Right cardiac atrium (tissue), 5 donors: ENCODE measurements around the gene MAPK10. TPM values are rescaled to one million over a fixed set of nuclear protein-coding genes. Genes with fewer than 3 reads are reported as not detected.
"Not testable (repeated sequence)": the region's sequence is repeated elsewhere in the genome, so short reads cannot be mapped to it uniquely, and the experiment has no call there.

Source experiments
- ATAC-seq, 2 donors: fragments of 200-7000 bp; cut with Tn5 transposase; one replicate each; pipeline versions ENCODE4 v1.8.0 to v1.9.1; 2020; ENCODE audit warnings: moderate library complexity in 2 of 2, mild to moderate bottlenecking in 1 of 2
- DNase-seq, 3 donors: peaks; one replicate each; pipeline ENCODE4 v3.0.0-alpha.2; 2020
- H3K27ac ChIP-seq: one replicate; pipeline ENCODE4 v1.5.1; 2013; ENCODE audit warnings: mild to moderate bottlenecking, low read length, control low read depth, moderate library complexity
- H3K27me3 ChIP-seq: one replicate; pipeline ENCODE4 v1.6.1; 2013; ENCODE audit not compliant: control insufficient read depth, insufficient read depth
- H3K4me1 ChIP-seq: one replicate; pipeline ENCODE4 v1.6.1; 2013; ENCODE audit warnings: low read length; ENCODE audit not compliant: control insufficient read depth, insufficient read depth
- H3K4me3 ChIP-seq: one replicate; pipeline ENCODE4 v1.5.1; 2013; ENCODE audit warnings: low read length, control low read depth
- H3K9me3 ChIP-seq: one replicate; pipeline ENCODE4 v1.6.1; 2013; ENCODE audit warnings: low read length; ENCODE audit not compliant: control insufficient read depth
- WGBS: extraction: QIAGEN DNeasy Blood & Tissue Kit; methylation state at CpG from one replicate; pipeline ENCODE4 v1.1.7; 2013; 5-methylcytosine and 5-hydroxymethylcytosine counted together
- intact Hi-C, 4 donors: fragments of 100-400 bp; cut with DNase I; formaldehyde crosslinking; loops; one replicate each; pipeline versions ENCODE4 v1.11.0 to v1.14.0; 2022 to 2023
- polyA plus RNA-seq: library from polyadenylated mRNA; stranded (reverse); fragments of 200-250 nt; gene quantifications from one replicate; pipeline ENCODE4 v1.2.3, GENCODE V29; 2013
- total RNA-seq, 4 donors: library from RNA; stranded (reverse); fragmentation: NEBNext Ultra II Directional; extraction: Animal tissue kit (Norgen Biotek cat#: 25700); gene quantifications; one replicate each; pipeline ENCODE4 v1.2.1, GENCODE V29; 2021
- donor health status: healthy with polysubstance abuse.
- donor health status: DM: no; HTN: yes; CAD: no.
- donor health status: DM: no; HTN: no; CAD: no.
- donor health status: DM: no; HTN: yes; CAD: no; lungs with severe emphysema.
- donor health status: DM: yes; HTN: yes; CAD: no.

The MAPK10 gene
- total and polyA plus RNA-seq, 5 donors = 6.6 to 12.9 (median 7.8) TPM

GRCh38 chr4:85970535-85970934 is 389.3 kb downstream of the MAPK10 start:
- intact Hi-C loops = no loop called here
- no peak overlapping the region for H3K4me3 ChIP-seq
- no peak for ATAC-seq
- WGBS = 35% methylated on average over 2 of the region's 2 CpGs
- peaks cover 2% of the 10 kb centered on the region for H3K4me1 ChIP-seq
- H3K27me3 ChIP-seq = no peaks in the 10 kb centered on the region
- H3K9me3 ChIP-seq = no peaks in the 10 kb centered on the region
- no peak for DNase-seq
- no peak overlapping the region for H3K27ac ChIP-seq

- Histone ChIP-seq H3K27me3 (no peaks in the 10 kb centered on the region), H3K4me1 (peaks cover 2% of the 10 kb centered on the region), H3K27ac (no peak overlapping the region), H3K4me3 (no peak overlapping the region), H3K9me3 (no peaks in the 10 kb centered on the region)
- DNase-seq (no peak), ATAC-seq (peak in 1 of 2 donors; percentile 72)
- WGBS = 32% methylated on average over 3 of the region's 3 CpGs
- intact Hi-C loops = loop anchor here in 3 of 4 donors (2.0 to 10.0 kb wide), 5 partner anchors 172 to 884 kb away; no protein-coding TSS in a partner anchor
These were observed 390.7 kb downstream of the MAPK10 start for GRCh38 chr4:85968945-85969819.

GRCh38 chr4:85967872-85968271 is 392.0 kb downstream of the MAPK10 start:
- WGBS = 61% methylated on average over 2 of the region's 2 CpGs
- ATAC-seq = no peak

GRCh38 chr4:85966373-85966772 is 393.5 kb downstream of the MAPK10 start:
- DNase-seq = no peak
- no peak overlapping the region for H3K27ac ChIP-seq
- intact Hi-C loops = loop anchor here in 3 of 4 donors (5.0 to 10.0 kb wide), 4 partner anchors 202 to 882 kb away; no protein-coding TSS in a partner anchor
- H3K27me3 ChIP-seq = no peaks in the 10 kb centered on the region
- no peak overlapping the region for H3K4me3 ChIP-seq
- H3K9me3 ChIP-seq = no peaks in the 10 kb centered on the region
- peaks cover 2% of the 10 kb centered on the region for H3K4me1 ChIP-seq
- no peak for ATAC-seq
- 8% methylated on average over 2 of the region's 2 CpGs for WGBS

More at GRCh38 chr4:85967872-85968271, 392.0 kb downstream of the MAPK10 start:
- intact Hi-C loops = loop anchor here in 3 of 4 donors (2.0 to 10.0 kb wide), 5 partner anchors 171 to 883 kb away; no protein-coding TSS in a partner anchor
- no peak for DNase-seq
- Histone ChIP-seq H3K4me3 (no peak overlapping the region), H3K27ac (no peak overlapping the region), H3K27me3 (no peaks in the 10 kb centered on the region), H3K4me1 (peaks cover 2% of the 10 kb centered on the region), H3K9me3 (no peaks in the 10 kb centered on the region)

- intact Hi-C loops = loop anchor here in 3 of 4 donors (5.0 to 10.0 kb wide), 4 partner anchors 201 to 881 kb away; no protein-coding TSS in a partner anchor
- 68% methylated on average over 1 of the region's 1 CpG for WGBS
- Histone ChIP-seq H3K27ac (no peak overlapping the region), H3K4me1 (peaks cover 2% of the 10 kb centered on the region), H3K9me3 (no peaks in the 10 kb centered on the region), H3K27me3 (no peaks in the 10 kb centered on the region), H3K4me3 (no peak overlapping the region)
- ATAC-seq (no peak), DNase-seq (no peak)
These were observed 394.3 kb downstream of the MAPK10 start for GRCh38 chr4:85965529-85965928.

- not testable (repeated sequence) for H3K9me3 ChIP-seq
These were observed 394.8 kb downstream of the MAPK10 start for GRCh38 chr4:85965017-85965416.

GRCh38 chr4:85964298-85964697 is 395.6 kb downstream of the MAPK10 start:
- no peaks in the 10 kb centered on the region for H3K4me1 ChIP-seq
- H3K27me3 ChIP-seq = no peaks in the 10 kb centered on the region
- intact Hi-C loops = loop anchor here in 3 of 4 donors (10.0 kb wide), 3 partner anchors 199 to 879 kb away; no protein-coding TSS in a partner anchor
- no peak overlapping the region for H3K27ac ChIP-seq
- H3K4me3 ChIP-seq = no peak overlapping the region
- ATAC-seq (no peak), DNase-seq (no peak)
- H3K9me3 ChIP-seq = no peaks in the 10 kb centered on the region

More at GRCh38 chr4:85965017-85965416, 394.8 kb downstream of the MAPK10 start:
- 83% methylated on average over 4 of the region's 4 CpGs for WGBS
- H3K4me3 ChIP-seq, H3K27ac ChIP-seq, ATAC-seq, H3K27me3 ChIP-seq, DNase-seq, H3K4me1 ChIP-seq: not testable (repeated sequence)
- intact Hi-C loops = loop anchor here in 3 of 4 donors (5.0 to 10.0 kb wide), 4 partner anchors 200 to 880 kb away; no protein-coding TSS in a partner anchor

GRCh38 chr4:85963231-85963630 is 396.6 kb downstream of the MAPK10 start:
- Histone ChIP-seq H3K4me3 (no peak overlapping the region), H3K27me3 (no peaks in the 10 kb centered on the region), H3K4me1 (no peaks in the 10 kb centered on the region), H3K9me3 (no peaks in the 10 kb centered on the region), H3K27ac (no peak overlapping the region)
- WGBS = 93% methylated on average over 1 of the region's 1 CpG
- intact Hi-C loops = loop anchor here in 3 of 4 donors (10.0 kb wide), 3 partner anchors 198 to 878 kb away; no protein-coding TSS in a partner anchor
- ATAC-seq (no peak), DNase-seq (no peak)

GRCh38 chr4:85961887-85962286 is 398.0 kb downstream of the MAPK10 start:
- no peak overlapping the region for H3K27ac ChIP-seq
- ATAC-seq (no peak), DNase-seq (no peak)
- no peaks in the 10 kb centered on the region for H3K9me3 ChIP-seq
- H3K27me3 ChIP-seq = no peaks in the 10 kb centered on the region
- H3K4me1 ChIP-seq = no peaks in the 10 kb centered on the region
- no peak overlapping the region for H3K4me3 ChIP-seq
- intact Hi-C loops = loop anchor here in 3 of 4 donors (10.0 kb wide), 3 partner anchors 197 to 877 kb away; no protein-coding TSS in a partner anchor
- 68% methylated on average over 4 of the region's 4 CpGs for WGBS

GRCh38 chr4:85956293-85956945 is 403.4 kb downstream of the MAPK10 start:
- 94% methylated on average over 17 of the region's 17 CpGs for WGBS

More at GRCh38 chr4:85956293-85956945, 403.4 kb downstream of the MAPK10 start:
- peak in 1 of 3 donors; percentile 33 for DNase-seq
- no peaks in the 10 kb centered on the region for H3K9me3 ChIP-seq
- H3K4me3 ChIP-seq = no peak overlapping the region
- intact Hi-C loops = no loop called here
- ATAC-seq = no peak
- peaks cover 2% of the 10 kb centered on the region for H3K4me1 ChIP-seq
- H3K27me3 ChIP-seq = no peaks in the 10 kb centered on the region
- no peak overlapping the region for H3K27ac ChIP-seq
